ENCODE results near the gene MAP7D3.

DNA sequence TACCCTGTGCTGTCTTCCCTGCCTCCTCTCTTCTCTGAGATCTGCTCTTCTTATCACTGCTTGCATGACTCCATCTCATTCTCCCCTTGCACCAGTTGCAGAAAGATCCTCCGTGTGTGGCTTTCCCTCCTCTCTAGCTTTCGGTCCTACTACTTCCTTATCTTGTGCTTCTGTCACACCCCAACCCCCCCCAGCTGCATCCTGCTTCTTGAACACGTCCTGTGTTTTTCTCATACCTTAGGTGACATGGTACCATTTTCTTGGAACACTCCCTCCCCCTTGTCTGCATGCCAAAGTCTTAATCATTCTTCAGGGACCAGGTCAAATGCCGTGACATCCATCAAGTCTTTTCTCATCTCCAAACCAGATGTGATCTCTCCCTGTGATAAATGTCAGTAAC, 57.4 kb downstream of the MAP7D3 start:
- no peak for TF ChIP-seq TARDBP (IDR thresholded peaks at IDR 0.05)
- TF ChIP-seq BHLHE40 (IDR thresholded peaks at IDR 0.05; ENCODE audit: borderline replicate concordance) = no peak
- no peak for TF ChIP-seq ZNF384 (IDR thresholded peaks at IDR 0.05)
- TF ChIP-seq SP1 (IDR thresholded peaks at IDR 0.05) = no peak
- TF ChIP-seq, protein P1, sequence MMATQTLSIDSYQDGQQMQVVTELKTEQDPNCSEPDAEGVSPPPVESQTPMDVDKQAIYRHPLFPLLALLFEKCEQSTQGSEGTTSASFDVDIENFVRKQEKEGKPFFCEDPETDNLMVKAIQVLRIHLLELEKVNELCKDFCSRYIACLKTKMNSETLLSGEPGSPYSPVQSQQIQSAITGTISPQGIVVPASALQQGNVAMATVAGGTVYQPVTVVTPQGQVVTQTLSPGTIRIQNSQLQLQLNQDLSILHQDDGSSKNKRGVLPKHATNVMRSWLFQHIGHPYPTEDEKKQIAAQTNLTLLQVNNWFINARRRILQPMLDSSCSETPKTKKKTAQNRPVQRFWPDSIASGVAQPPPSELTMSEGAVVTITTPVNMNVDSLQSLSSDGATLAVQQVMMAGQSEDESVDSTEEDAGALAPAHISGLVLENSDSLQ (IDR thresholded peaks at IDR 0.05) = no peak
- no peak for TF ChIP-seq ELF4 (IDR thresholded peaks at IDR 0.05)
- TF ChIP-seq NFRKB (IDR thresholded peaks at IDR 0.05) = no peak
- no peak for TF ChIP-seq FOXA1 (IDR thresholded peaks at IDR 0.05)
- no peak for TF ChIP-seq L3MBTL2 (conservative IDR thresholded peaks at IDR 0.05)
- TF ChIP-seq LEF1 (IDR thresholded peaks at IDR 0.05; ENCODE audit: borderline replicate concordance) = no peak
- TF ChIP-seq CTBP1 (IDR thresholded peaks at IDR 0.05; ENCODE audit: borderline replicate concordance) = no peak
- no peak for TF ChIP-seq ARNT (IDR thresholded peaks at IDR 0.05)

Data from HEK293T (cell line).